Activated CD4-positive, alpha-beta T cell treated with anti-CD3 and anti-CD28 coated beads for 4 hours (primary cell): ENCODE data around the gene JADE3.
"Not testable (repeated sequence)": the region's sequence is repeated elsewhere in the genome, so short reads cannot be mapped to it uniquely, and the experiment has no call there.

Experiments used
- DNase-seq, 2 donors: peaks; one replicate each; pipeline ENCODE4 v3.0.0-alpha.2; 2020

Gene JADE3

DNA sequence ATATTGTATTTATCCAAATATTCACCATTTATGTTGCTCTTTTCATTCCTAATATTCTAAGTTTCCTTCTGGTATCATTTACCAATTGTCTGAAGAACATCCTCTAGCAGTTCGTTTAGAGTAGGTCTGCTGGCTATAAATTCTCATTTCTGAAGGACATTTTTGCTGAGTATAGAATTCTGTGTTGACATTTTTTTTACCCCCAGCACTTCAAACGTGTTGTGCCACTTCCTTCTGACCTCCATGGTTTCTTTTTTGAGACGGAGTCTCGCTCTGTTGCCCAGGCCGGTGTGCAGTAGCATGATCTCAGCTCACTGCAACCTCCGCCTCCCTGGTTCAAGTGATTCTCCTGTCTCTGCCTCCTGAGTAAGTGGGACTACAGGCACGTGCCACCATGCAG is 26.4 kb downstream of the JADE3 start:
- DNase-seq, result no peak

DNA sequence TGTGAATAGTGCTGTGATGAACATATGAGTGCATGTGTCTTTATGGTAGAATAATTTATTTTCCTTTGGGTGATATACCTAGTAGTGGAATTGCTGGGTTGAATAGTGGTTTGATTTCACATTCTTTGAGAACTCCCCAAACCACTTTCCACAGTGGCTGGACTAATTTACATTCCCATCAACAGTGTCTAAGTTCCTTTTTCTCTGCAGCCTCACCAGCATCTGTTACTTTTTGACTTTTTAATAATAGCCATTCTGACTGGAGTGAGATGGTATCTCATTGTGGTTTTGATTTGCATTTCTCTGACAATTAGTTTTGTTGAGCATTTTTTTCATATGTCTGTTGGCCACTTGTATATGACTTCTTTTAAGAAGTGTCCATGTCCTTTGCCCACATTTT is 29.1 kb downstream of the JADE3 start:
- no peak for DNase-seq

DNA sequence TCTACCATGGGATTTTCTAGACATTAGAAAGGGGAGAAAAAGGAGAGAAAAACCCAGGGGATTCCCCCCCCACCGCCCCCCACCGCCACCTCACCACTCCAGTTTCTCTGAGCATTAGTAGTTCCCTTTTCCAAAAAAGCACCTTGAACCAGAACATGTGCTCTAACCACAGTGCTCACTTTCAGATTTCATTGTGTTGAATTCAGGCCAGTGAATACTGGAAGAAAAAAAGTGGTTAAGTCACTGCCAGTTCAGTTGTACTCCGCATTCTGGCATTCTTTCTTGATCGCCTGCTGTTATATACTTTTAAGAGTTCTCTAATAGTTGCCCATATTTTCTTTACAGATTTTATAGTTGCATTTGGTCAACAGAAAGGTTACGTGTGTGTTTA is 40.9 kb downstream of the JADE3 start:
- DNase-seq, result no peak

DNA sequence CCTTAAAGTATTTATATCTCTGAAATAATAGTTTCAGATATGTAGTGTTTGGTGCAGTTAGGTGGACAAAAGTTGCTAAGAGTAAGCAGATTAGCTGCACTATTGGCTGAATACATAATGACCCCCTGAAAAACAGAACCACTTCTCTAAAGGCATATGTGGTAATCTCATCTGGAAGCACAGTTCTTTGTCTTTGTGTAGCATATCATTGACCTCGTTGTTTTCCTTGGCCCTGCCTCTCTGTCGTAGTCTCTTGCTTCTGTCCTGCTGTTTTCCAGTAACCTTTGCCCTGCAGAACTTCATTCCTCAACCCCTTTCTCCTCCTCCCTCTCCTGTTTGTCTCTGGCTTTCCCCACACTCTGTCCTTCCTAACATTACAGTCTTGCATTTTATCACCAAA is 41.4 kb downstream of the JADE3 start:
- DNase-seq, result no peak

DNA sequence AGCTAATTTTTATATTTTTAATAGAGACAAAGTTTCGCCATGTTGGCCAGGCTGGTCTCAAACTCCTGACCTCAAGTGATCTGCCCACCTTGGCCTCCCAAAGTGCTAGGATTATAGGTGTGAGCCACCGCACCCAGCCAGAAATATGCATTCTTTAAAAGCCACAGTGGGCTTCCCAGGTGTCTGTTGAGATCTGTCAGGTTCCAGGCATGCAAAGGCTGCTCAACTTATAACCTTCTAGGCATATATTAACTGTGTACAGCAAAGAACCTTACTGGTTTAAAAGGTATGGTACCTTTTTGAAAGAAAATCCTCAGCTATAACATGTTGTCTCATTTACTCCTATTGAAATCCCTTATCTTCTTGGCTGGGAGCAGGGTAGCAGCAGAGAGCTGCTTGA is 42.5 kb downstream of the JADE3 start:
- DNase-seq, result no peak

DNA sequence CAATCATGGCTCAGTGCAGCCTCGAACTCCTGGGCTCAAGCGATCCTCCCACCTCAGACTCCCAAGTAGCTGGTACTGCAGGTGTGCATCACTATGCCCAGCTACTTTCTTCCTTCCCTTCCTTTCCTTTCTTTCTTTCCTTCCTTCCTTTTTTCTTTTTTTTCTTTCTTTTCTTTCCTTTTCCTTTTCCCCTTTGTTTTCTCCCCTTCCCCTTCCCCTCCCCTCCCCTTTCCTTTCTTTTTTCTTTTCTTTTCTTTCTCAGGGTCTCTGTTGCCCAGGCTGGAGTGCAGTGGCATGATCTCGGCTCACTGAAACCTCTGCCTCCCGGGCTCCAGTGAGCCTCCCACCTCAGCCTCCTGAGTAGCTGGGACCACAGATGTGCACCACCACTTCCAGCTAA is 44.4 kb downstream of the JADE3 start:
- not testable (repeated sequence) for DNase-seq

DNA sequence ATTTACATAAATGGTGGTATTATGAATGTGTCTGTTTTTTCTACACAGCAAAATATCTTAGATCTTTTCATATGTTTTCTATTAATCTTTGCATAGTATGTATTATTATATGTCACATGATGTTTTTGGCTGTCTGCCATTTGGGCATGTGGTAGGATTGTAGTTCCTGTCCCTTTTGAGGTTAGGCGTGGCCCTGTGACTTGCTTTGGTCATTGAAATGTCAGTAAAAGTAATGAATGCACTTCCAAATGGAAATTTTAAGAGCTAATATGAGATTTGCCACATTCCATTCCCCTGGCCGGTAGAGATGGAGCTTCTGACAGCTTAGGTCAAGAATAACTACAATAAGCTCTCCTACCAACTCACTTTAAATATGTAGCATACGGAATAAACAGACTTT is 45.1 kb downstream of the JADE3 start:
- DNase-seq, result no peak

DNA sequence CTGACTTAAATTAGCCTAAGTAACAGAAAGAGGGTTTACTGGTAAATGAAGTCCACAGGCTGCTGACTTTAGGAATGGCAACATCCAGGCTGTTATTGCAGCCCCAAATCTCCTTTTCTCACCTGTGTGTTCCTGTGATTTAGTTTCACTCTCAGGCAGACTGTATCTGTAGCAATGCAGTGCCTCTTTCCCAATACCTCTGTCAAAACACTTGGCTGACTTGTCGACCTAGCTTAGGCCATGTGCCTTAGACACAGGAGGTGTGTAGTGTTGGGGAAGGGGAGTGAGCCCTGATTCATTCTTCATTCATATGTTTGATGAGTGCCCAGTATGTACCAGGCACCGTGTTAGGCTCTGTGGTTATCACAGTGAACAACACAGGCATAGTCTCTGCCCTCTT is 46.9 kb downstream of the JADE3 start:
- no peak for DNase-seq

DNA sequence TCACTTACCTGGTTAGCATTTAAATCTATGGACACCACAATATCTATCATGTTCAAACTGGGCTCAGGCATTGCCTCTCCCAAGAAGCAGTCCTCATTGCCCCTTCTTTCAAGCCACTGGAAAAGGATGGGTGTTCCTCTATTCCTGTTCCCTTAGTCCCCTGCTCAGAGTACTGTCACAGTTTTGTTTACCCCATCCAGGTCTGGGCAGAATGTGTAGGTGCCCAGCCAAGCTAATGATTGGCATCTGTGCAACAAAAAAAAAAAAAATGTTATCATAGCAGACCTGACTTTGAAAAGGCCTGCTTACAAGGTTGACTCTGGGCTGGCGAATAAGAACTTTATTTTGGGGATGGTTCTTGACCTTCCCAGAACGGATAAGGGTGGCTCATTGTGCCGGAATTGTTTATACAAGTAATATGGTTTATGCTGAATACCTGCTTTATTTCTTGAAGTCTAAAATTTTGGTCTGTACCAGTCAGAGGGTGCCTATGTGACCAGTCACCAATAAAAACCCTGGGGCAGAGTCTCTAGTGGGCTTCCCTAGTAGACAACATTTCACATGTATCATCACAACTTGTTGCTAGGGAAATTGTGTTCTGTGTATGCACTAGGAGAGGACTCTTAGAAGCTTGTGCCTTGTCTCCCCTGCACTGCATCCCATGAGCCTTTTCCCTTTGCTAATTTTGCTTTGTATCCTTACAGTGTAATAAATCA is 47.9 kb downstream of the JADE3 start:
- DNase-seq, result no peak

DNA sequence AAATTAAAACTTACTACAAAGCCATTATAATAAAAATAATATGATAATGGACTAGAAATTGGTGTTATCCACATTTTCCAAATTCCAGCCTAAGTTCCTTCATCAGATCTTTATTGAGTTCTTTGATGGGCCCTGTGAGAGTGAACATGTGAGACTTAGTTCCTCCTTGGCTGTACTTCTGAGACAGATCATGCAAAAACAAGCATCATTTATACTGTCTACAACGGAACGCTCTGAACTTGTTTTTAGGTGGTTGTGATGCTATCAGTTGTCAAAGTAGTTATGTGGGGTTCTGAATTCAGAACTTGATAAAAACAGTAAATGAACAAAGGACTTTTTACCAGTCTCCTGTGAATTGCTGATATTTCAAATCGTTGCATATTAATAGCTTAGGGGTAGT is 48.9 kb downstream of the JADE3 start:
- no peak for DNase-seq

DNA sequence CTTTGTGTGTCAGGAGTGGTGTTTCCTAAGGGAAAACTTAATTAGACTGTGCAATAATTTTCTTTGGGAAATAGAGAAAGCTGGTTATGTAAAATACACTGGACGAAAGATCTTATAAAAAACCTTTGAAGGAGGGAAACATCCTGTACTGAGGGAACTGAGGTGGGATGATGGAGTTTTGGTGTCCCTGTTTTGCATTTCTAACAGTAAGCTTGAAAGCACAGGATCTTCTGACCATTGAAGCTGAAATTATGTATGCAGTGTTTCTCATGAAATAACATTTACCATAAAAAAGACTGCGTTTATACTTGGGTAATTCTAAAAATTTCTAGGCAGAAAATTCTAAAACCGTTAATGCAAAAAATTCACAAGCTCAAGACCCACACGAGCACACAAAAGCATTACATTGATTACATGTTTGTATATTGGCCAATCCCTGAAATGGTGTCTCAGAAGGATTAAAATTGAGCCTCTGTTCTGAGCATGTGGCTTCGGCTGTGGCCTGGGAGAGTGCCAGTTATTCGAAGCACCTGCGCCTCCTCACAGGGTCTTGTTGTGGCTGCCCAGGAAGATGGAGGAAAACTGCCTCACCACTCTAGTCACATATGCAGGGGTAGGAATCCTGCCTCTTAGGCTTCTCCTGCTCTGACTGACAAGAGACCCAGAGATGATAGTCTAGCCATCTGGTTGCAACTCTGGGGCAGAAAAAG is 49.5 kb downstream of the JADE3 start:
- DNase-seq, result no peak

DNA sequence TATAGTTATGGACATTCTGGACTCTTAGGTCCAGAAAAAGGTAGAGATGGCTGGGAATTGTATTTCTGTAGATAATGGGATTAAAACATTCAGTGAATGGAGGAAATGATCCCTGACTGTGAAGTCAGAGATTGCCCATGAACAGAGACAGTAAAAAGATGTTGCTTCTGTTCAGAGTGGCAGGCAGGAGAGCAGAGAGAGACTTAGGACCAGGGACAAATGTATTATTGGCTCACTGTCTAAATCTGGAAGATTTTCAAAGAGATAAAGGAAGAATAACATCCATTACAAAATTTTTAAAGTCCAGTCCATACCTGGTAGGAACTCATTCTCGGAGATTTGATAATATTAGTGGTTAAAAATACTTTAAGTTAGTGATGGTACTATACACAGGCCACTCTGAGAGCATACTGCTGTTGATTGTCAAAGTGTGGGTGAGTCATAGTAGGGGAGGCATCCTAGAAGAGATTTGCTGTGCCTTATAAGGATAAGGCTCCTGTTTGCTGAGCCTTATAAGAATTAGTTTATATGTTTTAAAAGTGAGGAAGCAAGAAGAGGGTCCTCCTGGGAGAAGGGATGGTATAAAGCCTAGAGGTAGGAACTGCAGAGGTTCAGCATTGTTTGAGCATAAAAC is 53.0 kb downstream of the JADE3 start:
- no peak for DNase-seq

DNA sequence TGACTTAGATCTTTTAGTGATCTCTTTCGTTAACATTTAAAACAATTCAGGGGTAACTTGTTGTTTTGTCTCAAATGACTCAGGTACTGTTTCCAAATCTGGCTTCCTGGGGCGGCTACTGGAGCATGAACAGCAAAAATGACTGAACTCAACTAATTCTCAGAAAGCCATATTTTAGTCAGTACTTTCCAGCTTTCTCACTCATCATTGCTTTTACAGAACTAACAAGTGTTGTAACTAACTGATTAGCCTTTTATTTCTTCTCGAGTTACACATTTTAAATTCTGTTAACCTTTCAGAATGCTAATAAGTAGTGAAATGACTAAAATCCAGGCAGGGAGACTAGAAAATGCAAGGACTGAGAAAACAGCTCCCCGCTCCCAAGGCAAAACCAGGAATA is 55.3 kb downstream of the JADE3 start:
- DNase-seq, result no peak

DNA sequence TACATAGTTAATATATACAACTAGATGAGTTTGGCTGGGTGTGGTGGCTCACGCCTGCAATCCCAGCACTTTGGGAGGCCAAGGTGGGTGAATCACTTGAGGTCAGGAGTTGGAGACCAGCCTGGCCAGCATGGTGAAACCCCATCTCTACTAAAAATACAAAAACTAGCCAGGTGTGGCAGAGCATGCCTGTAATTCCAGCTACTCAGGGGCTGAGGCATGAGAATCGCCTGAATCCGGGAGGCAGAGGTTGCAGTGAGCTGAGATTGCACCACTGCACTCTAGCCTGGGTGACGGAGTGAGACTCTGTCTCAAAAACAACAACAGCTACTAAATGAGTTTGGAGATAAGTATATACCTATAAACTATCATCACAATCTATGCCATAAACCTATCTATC is 64.8 kb downstream of the JADE3 start:
- not testable (repeated sequence) for DNase-seq

DNA sequence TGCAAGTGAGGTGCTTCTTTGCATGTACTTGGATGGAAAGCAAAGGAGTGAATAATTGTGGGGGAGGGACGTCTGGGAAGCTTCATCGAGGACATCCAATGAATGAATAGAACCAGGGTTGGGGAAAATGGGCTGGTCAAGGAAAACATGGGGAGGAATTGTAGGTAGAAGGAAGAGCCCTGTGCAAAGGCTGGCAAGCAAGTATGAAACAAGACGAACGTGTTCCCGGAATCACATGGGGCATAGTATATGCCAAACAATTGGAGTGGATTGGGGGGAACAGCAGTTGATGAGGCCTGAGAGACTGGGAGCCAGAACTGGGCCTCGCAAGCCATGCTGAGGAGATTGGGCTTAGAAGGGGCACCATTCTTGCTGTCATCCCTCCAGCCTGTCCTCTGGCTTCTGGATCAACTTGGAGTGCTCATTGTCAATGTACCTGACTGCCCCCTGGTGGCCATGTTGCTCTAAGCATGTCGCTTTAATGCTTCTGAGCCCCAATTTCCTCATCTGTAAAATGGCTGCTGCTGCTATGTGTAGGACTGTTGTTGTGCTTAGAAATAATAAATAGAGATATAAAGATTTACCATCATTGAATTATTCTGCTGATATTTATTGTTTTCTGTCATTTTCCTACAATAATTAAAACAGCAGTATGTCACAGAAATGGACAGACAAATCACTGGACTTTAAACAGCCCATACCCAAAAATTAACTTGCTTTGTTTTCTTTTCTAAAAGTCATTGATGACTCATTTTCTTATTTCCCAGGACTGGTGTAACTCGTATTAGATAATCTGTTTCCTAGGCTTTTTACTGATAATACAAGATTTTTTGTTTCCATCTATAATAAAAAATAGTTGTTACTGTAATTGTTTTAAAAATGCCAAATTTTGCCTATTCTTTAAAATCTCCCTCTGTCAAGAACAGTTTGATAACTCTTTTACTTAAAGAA is 66.4 kb downstream of the JADE3 start:
- DNase-seq, result peak; percentile 66 to 74

DNA sequence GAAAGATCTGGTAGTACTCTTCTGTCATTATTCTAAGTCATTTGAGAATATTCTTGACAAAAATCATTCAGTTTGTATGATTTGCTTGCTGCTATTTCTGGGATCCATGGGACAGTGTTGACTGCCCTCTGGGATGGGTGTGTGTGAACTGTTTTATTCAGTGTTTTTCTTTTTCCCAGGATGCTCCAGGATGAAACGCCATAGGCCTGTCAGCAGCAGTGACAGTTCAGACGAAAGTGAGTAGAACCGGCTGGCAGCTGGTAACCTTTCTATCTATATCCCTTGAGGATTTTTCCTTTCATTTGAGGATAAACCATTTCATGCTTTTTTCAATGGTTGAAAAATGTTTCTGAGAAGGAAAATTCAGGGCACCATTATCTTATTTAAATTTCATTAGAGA is 72.5 kb downstream of the JADE3 start:
- no peak for DNase-seq

DNA sequence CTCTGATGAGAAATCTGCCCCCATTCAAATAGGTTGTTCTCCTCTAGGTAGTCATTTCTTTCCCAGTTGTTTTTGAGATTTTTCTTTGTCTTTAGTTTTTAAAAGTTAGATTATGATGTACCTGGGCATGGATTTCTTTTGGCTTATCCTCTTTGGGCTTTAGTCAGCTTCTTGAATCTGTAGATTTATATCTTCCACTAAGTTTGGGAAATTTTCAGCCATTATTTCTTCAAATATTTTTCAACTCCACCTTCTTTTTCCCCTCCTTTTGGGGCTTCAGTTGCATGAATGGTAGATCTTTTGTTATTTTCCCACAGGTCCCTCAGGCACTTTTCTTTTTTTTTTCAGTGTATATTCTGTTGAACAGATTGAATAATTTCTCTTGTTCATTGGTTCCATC is 77.3 kb downstream of the JADE3 start:
- no peak for DNase-seq

DNA sequence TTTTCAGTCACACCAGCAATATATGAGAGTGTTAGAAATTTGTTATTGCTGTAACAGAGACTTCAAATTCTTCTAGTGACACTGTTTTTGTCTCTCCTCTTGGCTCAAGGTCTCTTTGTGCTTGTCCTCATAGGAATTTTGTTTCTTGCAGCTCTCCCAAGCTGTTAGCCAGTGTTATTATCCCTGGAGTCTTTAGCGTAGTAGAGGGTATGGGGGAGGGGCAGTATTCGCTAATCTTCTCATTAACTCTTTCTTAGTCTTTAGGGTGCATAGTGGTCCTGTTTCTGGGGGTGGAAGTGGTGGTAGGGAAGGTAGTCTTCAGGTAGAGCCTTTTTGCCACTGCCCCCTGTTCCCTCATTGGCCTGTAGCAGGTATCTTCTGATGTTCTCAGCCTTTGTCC is 79.4 kb downstream of the JADE3 start:
- no peak for DNase-seq

DNA sequence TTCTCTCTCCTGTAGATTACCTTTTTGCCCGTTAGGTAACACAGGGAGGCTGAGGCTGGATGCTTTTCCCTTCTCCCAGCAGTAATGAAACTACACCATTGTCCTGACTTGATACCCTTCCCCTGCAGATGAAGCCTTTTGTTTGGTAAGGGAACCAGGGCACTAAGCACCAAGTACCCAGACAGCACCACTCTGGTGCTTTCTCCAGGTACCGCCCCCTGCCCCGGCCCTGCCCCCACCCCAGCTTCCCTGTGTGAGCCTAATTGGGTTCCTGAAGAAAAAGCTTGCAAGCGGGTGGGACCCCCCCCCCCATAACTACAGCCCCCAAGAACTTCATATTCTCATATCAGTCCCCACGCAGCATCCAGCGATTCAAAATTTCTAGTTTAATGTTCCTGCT is 79.8 kb downstream of the JADE3 start:
- no peak for DNase-seq

DNA sequence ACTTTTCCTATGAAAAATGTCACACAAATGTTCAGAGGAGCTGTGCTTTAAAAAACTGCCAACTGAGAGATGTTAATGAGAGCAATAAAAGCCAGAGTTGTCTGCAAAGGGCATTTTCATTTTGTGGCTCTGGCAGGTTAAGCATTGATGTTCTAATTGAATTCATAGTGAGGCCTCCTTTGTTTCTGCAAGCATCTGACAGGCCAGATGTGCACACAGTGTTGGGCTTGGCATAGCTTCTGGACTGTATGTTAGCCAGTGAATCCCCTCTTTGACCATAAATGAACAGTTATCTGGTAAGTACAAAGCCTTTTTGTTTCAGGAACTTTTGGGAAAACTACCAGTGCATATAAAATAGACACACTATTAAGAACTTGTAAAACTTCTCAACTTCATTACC is 81.9 kb downstream of the JADE3 start:
- no peak for DNase-seq

DNA sequence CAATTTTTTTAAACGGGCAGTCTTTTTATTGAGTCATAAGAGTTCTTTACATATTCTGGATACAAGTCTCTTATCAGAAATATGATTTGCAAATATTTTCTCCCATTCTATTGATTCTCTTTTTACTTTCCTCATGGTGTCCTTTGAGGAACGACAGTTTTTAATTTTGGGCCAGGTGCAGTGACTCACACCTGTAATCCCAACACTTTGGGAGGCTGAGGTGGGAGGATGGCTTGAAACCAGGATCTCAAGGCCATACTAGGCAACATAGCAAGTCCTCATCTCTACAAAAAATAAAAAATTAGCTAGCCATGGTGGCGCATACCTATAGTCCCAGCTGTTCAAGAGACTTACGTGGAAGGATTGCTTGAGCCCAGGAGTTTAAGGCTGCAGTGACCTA is 99.9 kb downstream of the JADE3 start:
- DNase-seq, result no peak

DNA sequence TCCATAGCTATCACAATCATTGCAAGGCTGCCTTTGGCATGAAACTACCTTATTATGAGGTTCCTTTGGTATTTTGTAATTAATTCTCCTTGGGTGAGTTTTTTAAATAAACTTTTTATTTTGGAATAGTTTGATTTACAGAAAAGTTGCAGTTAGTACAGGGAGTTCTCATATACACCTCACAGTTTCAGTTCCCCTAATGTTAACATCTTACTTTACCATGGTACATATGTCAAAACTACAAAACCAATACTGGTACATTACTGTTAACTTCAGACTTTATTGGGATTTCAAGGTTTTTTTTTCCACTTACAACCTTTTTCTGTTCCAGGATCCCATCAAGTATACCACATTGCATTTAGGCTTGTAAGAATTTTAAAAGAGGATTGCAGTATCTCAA is 114.0 kb downstream of the JADE3 start:
- no peak for DNase-seq

DNA sequence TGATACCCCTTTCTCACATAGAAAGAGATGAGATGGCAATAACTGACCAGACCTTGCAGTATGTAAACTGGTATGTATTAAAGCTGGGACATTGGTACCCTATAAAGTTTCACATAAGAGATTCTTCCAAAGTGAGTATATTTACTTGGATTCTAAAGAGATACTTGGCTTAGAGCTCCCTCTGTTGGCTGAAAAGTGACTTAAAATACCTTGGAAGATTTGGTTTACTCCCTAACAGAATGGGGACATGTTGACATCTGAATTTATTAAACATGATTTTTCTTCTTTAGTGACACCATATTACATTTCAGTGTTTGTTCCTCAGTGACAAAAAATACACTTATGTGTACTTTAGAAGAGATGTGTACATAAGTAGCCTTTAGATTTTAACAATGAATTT is 118.1 kb downstream of the JADE3 start:
- peak in 1 of 2 donors; percentile 33 for DNase-seq
